Upper lobe of left lung (tissue), 4 donors: Measurements from ENCODE around the gene GRM5.

Experiments
- CTCF ChIP-seq, 6 experiments: fragments of 450-650 bp in 4 of 6; fragments of 200-600 bp in 2 of 6; sonication (generic) in 2 of 6; IDR thresholded peaks; one replicate each; pipeline ENCODE4 v1.5.1; 2016 to 2019; ENCODE audit warnings: antibody characterized with exemption in 6 of 6
- EP300 ChIP-seq, 4 donors: sonication (generic); formaldehyde crosslinking; IDR thresholded peaks; one replicate each; pipeline ENCODE4 v1.5.1; 2017; ENCODE audit warnings: antibody characterized with exemption in 4 of 4, control low read depth in 2 of 4
- POLR2A ChIP-seq, 4 donors: fragments of 450-650 bp; IDR thresholded peaks; one replicate each; pipeline ENCODE4 v1.5.1; 2016 to 2017; ENCODE audit warnings: antibody characterized with exemption in 4 of 4, mild to moderate bottlenecking in 2 of 4

GRCh38 chr11:88617226-88617625, 448.6 kb downstream of the GRM5 start:
- TF ChIP-seq EP300 (IDR thresholded peaks at IDR 0.05) = no peak
- TF ChIP-seq POLR2A (IDR thresholded peaks at IDR 0.05) = no peak
- TF ChIP-seq CTCF (IDR thresholded peaks at IDR 0.05) = no peak
